Activated naive CD4-positive, alpha-beta T cell treated with anti-CD3 and anti-CD28 coated beads, Interleukin-2, amount 50 U/mL, for 16 hours (primary cell): Measurements from ENCODE around the gene DLGAP1.

Source experiments
- DNase-seq: peaks from one replicate; pipeline ENCODE4 v3.0.0-alpha.2; 2020

Gene DLGAP1

DNA sequence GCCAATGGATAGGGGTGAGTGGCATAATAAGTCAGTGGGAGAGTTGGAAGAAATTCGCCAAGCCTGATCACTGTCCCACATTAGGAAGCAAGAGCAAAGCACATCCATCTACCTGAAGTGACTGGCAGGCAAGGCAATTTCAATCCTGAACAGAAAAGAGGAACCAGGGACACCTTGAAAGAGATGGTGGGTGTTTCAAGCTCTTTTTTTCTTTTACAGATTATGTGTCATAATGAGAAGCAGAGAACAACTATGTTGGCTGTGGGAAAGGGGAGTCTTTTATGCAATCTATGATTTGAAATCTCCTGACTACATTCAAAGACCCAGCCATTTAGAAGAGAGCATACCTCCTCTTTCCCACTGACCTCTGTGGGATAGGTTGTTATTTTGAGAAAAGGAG is 941.6 kb downstream of the DLGAP1 start:
- no peak for DNase-seq

DNA sequence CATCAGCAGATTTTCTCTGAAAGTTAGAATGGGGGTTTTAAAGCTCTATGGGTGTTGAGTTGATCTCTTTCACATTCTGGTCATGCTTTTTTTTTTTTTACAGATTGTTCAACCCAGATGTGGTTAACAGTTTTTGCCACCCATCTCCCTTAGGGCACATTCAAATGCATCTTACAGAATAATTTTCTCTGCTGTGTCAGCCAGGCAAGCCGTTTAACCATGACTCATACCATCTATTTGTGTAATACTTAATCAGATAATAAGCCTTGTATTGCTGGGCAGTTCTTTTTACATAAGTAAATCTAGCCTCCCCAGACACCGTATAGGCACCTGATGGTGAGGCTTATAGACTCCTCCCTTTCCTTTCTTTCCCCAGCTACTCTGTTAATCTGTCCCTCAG is 943.1 kb downstream of the DLGAP1 start:
- DNase-seq: no peak

DNA sequence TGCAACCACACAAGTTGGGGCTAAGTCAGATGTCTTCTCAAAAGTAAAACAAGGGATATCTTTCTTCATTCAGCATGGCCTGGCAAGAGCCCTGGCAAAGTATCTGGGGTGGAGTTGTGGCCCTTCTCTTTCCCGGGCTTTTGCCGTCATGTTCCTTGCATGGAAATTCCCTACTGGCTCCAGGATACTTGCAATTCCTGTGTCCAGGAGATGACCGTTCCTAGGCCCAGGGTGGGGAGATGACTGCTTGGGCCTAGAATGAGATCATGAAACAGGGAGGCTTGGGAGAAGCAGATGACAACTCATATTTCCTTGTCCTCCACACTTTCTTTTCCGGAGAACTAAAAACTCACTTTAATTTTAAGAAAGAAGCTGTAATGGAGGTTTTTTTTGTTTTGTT is 944.2 kb downstream of the DLGAP1 start:
- DNase-seq: no peak

DNA sequence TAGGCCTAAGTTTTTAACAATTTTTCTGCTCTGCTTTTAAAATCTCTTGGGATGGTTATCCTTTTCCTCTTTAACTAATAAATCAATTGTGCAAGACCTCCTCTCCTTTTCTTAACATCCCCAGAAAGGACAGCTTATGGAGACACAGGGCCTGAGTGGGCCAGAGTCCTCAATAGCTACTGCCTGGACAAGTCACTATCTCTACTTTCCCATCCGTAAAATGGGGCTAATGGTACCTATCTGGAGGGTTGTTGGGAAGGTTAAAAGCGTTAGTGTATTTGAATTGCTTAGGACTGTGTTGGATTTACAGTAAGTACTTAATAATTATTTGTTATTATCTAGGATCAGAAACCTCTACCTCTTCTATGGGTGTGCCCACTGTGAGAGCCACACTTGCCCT is 945.1 kb downstream of the DLGAP1 start:
- no peak for DNase-seq

DNA sequence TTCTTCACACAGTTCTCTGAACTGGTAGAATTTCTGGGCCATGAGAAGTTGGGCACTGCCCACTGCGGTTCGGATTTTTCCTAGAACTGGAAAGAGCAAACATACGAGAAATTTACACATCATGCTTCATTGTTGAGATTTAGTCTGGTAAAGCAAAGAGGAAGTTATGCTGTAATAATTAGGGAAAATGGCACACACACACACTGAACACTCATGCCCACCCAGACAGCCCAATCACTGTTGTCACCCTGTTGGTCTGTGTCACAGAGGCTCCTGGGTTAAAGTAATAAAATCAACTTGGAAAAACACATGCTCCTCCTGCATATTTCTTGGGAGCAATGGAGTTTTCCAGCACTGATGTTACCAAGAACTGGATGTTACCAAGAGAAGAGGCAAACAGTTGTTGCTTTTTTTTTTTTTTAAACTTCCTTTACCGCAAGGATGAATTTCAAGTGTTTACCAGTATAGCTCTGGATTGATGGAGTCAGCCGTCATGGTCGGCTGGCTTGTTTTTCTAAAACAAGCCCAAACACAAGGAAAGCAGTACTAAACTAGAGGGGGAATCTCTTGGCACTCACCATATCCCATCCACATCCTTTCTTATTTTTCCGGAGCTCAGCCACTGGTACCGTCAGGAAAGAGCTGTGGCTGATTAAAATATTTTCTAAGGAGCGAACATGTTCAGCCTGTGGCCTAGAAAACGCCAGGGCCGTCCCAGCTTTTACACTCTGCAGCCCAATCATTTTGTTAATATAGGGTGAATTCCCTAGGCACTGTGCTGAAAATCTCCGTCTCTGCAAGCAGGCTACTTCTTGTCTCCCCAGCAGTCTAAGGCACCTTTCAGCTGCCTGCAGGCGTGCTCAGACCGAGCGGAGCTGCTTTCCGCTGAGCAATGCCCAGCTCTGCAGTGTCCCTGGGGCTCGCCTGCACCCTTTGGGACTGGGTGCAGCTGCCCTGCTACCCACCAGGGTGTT is 946.2 kb downstream of the DLGAP1 start:
- no peak for DNase-seq

DNA sequence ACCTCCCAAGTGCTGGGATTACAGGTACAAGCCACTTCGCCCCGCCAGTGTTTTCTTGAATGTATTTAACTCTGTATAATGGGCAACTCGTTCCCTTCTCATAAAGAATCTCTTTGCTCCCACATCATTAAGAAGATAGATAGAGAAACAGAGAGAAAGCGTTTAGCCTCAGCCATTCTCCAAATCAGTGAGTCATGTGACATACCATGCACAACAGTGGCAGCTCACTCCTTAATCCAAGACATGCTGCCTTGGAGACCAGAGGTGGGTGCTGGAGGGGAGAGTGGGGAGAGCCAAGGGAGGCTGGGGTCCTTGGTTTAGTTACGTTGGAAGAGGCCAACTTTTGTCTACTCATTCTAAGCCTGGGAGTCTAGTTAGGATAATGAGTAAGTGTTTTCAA is 950.5 kb downstream of the DLGAP1 start:
- no peak for DNase-seq

DNA sequence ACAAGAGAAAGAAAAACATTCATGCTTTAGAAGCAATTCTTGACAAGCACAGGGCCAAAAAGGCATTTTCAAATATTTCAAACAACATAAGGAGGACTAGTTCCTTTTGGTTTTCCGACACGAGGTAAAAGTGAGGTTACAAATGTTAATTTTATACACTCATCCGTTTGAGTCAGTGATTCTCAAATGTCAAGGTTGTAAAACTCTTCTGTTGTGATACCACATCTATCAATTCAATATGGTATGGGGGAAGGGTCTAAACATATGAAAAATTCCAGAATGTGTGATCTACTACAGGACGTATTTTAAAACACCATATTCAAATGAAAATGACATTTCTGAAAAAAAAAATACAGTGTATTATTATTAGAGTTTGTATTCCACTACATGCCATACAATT is 952.5 kb downstream of the DLGAP1 start:
- no peak for DNase-seq

DNA sequence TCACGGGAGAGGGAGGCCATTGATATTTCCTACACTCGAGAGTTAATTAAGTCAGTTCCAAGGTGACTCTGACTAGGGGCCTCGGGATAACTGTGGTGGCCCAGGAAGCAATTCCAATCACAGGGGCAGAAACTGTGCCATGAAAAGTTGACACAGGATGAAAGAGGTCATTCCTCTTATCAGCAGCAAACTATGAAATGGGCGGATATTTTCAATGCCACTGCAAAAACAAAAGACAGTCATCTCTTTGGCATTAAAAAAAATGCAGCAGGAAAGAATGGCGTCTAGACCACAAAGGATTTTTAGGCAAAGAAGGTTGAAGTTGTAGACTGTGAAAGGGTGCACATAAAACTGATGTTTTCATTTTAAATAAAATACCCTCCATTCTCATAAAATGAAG is 955.1 kb downstream of the DLGAP1 start:
- DNase-seq: no peak

DNA sequence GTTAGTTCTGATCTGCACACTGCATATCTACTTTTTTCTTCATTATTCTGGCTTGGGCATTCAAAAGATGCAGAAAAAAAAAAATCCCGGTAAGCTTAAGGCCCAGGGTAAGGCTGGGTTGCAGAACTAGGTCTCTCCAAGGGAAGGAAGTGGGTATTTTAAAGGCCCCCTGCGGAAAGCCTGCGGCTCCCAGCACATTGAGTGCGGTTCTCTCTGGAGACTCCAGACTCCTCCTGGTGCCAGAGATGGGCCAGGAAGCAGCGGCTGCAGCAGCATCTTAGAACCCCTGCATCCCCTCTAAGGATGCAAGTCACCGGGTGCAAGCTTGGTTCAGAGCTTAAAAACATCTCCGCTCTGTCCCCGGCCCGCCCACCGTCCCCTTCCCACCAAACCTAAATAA is 955.6 kb downstream of the DLGAP1 start:
- DNase-seq: no peak

DNA sequence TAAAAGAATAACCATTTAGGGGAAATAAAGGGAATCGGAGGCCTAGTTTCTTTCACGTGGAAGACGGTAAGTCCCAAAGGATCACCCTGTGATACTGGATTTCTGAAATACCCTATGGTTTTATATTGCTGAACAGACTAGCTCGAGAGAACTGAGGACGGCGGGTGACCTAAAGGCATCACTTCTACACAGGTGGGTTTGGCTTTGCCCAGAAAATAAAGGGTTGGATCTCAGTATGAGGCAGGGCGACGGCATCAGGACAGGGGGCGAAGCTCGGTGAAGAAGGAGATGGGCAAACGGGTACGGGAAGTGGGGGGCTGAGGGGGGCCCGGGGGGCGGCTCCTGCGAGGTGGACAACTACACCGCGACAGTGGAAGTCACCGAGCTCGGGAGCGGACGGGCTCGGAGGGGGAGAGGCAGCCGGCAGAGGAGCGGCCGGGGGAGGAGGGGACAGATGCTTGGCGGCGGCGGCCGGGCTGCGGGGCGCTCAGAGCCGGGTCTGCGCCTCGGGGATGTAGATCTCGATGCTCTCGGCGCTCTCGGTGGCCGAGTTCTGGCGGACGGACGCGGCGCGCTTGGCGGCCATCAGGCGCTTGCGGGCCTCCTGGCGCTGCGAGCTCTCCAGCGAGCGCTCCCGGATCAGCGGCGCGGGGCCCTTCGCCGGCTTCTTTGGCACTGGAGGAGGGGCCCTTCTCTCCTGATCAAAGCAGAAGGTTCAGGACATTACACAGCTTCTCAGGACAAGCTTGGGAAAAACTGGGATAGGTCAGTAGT is 956.2 kb downstream of the DLGAP1 start:
- DNase-seq: peak; percentile 30

DNA sequence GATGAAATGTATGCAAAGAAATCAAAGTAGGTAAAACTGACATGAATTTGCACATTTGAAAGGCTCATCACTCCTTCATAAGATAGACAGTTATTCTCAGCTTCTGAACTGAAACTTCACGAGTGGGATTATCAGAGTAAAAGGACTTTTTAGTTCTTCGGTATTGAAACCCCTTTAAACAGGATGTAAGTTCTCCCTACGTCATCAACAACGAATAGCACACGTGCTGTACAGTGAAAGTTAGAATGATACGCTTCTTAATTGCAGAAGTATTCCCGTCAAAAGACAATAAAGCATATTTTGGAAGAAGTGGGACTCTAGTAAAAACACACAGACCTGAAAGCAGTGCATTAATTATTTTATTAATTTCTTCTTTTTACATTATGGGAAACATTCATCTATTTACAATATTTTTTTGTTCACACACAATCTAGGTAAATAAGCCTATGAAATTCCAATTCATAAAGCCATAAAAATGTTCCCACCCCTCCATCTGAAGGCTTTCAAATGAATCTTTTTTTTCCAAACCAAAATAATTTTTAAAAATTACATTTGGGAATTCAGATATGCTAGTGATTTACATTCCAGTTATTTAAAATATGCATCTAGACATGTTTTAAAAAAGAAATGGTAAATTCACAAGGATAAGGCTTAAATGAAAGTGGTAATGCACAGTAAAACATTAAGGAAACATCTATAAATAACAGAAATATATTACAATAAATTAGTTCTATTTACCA is 959.2 kb downstream of the DLGAP1 start:
- no peak for DNase-seq

DNA sequence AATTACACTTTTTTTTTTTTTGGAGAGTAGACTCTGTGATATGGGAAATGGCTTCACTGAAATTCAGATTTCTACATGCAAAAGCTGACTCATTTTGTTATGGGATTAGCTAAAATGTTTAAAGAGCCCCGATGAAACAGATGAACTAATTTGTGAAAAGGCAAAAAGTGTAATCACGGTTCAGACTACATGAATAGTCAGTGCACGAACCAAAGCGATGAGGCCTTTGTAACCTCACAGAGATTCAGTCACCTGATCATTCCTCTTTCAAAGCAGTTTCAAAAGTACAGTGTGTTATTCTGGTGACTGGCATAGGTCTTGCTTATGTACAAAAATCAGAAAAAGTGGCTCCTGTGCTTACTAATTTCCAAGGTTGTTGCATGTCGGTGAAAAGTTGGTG is 960.5 kb downstream of the DLGAP1 start:
- DNase-seq: no peak

DNA sequence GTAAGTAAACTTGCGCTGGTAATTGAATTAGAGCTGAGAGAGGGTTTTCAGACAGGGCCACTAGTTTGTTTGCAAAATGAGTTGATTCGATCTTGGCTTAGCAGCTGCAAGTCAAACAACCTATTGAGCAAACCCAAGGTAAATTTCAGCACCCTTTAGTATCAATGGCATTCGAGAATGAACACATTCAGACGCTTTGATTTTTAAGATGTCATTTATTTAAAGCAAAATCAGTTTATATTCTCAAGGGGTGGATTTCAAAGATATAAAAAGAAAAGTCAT is 960.9 kb downstream of the DLGAP1 start:
- no peak for DNase-seq

DNA sequence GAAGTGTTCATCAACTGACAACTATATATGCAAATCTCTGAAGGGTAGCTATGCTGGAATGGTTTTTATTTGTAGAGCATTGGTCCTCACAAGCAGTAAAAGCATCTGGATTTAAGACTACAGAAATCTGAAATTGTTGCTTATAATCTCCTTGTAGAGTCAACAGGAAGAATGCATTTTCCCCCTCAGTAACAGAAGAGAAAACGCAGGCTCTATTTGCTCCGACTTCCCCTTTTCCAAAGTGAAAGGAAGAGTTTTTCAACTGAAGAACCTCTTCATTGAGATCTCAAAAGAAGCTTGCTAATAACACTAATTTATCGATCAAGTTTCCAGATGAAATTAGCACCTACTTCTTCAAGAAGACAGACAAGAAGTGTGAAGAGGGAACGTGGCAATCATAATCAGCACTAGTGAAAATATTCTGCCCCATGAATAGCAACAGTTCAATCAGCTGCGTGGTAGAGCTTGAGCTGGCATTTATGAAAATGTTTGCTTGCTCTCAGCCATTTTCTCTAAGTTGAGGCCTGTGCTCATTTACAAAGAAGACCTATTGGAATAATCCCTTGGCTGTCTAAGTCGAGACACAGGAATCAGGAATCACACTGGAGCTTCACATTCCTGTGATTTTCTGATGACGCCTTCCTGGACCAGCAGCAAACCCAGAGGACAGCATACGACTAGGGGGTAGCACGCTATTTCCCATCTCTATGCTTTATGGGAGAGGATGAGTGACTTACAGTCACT is 961.4 kb downstream of the DLGAP1 start:
- no peak for DNase-seq

DNA sequence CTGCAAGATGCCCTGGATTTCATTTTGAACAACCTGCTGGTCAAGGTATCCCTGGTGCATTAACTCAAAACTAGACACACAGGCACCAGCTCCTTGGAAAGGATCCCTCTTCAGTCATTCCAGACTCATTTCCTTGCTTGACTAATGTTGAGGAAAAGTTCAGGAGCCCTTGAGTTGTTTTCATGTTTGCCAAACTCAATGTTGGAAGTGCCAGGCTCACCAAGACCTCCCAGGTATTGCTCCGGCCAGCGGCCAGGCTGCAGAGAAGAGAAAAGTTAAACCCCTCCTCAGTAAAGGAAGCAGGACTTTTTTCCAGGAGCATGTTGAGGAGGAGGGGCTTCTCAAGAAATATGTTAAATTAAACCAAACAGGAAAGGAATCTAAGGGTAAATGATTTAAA is 962.4 kb downstream of the DLGAP1 start:
- no peak for DNase-seq

DNA sequence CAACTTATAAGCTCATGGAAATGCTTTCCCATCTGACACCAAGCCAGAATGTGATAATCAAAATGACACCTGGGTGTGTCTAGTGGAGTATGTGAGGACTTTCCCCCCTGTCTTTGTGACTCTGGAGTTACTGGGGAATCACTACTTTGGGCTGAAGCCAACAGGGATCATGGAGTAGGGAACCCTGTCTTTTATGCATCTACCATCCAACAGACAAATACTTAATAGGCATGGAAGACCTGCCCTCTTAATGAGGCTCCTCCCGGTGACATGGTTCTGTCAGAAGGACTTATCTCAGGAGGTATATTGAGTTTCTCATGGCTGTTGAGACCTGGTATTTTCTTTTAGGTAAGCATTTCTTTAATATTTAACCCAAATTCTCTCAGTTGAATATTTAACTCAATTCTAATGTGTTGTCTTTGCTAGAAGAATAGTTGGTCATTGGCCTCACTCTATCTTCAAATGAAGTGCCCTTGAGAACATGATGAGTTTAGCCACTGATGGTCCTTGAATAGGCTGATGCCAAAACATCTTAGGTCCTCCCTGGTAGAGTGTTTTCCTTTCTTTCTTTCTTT is 963.0 kb downstream of the DLGAP1 start:
- DNase-seq: no peak

DNA sequence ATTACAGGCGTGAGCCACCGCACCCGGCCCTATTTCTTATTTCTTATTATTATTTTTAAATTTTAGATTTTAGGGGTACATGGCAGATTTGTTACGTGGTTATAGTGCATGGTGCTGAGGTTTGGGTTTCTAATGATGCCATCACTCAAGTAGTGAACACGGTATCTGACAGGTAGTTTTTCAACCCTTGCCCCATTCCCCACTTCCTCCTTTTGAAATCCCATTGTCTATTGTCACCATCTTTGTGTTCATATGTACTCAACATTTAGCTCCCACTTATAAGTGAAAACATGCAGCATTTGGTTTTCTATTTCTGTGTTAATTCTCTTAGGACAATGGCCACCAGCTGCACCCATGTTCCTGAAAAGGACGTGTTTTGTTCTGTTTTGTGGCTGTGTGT is 965.6 kb downstream of the DLGAP1 start:
- no peak for DNase-seq

DNA sequence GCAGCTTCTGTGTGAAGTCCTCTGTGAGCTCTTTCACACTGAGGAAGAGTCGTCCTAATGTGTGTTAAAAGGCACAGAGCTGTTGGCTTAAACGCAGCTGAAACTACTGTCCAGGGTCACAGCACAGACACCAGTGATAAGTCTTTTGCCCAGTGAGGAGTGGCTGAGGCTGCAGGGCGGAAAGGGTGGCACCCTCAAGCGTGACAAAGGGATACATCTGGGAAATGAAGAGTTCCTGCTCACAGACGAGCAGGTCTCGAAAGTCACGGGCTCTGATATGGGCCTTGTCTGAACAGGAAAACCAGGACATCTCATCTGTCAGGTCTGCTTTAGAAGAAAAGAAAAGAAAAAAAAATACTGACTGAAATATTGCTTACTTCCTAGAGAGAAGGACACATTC is 968.6 kb downstream of the DLGAP1 start:
- DNase-seq: no peak

DNA sequence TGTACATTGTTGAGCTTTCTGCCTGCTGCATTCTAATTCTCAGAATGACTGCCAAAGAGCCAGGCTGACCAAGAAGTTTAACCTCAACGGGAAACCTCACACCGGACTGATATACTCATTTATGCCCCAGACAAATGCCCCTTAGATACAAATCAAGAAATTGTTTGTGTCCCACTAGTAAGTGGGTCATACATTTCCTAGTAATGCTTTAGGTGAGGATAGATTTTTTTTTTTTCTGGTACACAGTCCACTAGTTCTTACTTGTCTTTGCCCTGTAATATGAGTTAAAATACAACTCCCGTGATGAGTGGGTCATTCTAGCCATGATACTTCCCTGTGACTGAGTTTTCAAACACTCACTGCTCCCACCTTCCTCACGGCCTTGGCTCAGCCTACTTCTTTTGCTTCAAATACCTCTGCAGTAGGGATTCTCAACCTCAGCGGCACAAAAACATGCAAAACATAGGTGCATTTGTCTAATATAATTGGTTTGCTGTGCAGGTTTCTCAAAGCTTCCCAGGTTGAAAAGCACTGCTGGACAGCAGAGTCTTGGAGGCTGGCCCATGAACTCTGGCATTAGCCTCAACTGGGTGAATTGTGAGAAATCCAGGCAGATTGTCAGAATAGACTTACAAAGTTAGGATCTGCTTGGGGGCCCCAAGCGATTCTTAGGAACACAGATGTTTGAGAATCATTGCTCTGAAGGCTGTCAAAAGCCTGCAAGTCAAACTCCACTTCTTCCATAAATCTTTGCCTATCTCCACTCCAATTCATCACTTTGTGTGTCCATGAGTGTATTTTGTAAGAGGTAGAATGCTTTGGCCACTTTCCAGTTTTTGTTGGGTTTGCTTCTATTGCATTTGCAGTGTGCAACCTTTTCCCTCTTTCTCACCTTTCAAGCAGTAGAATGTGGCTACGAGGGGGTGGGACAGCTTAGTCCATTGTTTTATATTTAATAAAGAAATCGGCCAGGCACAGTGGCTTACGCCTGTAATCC is 969.7 kb downstream of the DLGAP1 start:
- no peak for DNase-seq

DNA sequence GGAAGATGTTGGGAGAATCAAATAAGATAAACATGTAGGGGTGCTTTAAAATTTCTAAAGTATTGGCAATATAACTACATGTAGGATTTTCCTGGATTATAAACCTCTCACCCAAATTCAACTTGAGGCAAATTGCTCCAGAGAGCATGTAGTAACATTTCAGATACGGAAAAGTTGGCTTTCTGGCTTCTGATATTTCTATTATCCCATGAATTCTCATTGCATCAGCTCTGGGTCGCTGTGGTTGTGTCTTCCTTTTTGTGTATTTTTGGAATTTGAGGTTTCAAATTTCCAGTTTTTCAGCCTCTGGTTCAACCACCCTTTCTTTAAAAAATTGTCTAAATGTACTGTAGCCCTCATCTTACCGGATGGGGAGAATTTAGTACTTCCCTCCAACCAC is 972.8 kb downstream of the DLGAP1 start:
- DNase-seq: no peak

DNA sequence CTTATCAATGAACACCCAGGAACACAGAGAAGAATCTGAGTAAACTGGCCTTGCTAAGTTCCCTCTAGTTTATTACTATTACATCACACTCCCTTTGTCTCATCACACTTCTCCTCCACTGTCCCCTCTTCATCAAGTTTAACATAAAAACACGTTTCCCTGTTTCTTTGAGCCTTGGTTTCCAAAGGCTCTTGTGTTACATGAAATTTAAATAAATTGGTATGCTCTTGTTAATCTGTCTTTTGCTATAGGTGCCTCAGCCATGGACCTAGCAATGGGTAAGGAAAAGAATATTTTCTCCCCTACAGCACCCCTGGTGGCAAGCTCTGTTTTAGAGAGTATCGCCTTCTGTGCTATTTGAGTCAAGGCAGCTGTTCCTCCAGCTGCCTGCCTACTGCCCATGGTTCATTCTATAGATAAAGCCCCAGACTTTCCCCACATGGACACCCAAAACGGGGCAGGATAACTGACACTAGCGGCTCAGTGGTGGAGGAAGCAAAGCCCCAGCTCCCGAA is 973.4 kb downstream of the DLGAP1 start:
- DNase-seq: peak; percentile 31
